K562 (cell line): ENCODE measurements around the gene CD68. TPM values are rescaled to one million over a fixed set of nuclear protein-coding genes. Genes with fewer than 3 reads are reported as not detected.
A peak's percentile ranks its signal among the peaks of the same experiment; 100 is the strongest.

ENCODE experiments used
- ATAC-seq: fragments of 200-7000 bp; cut with Tn5 transposase; 3 replicates; pipeline ENCODE4 v1.9.1; 2020; ENCODE audit warnings: moderate library complexity
- BruUV-seq: library from RNA; stranded (reverse); fragments of 400-500 nt; replicated peaks from 2 replicates; lab custom pipeline; 2021; lab: Mats Ljungman, UMichigan
- CTCF ChIA-PET: fragments of 300-600 bp; formaldehyde crosslinking; extraction: SDS; loops from one replicate; lab custom pipeline; 2021; ENCODE audit warnings: low intra/inter-chr PET ratio; lab: Yijun Ruan, JAX
- POLR2A ChIA-PET: fragments of 300-600, 350-650 bp; sonication (Branson Sonifier 250); formaldehyde crosslinking; extraction: SDS; loops from one replicate; lab custom pipeline; 2021; ENCODE audit warnings: antibody characterized with exemption, inconsistent platforms; lab: Yijun Ruan, JAX
- DNase-seq, 4 experiments: peaks; one replicate each; pipeline versions ENCODE4 v3.0.0 to v3.0.0-alpha.2; 2011 to 2018; ENCODE audit warnings: low spot score in 3 of 4, mixed read lengths in 3 of 4; ENCODE audit errors: extremely low read depth in 1 of 4
- FAIRE-seq: peaks from 2 replicates; lab custom pipeline; 2011; peaks lifted over from hg19 to GRCh38; lab: Jason Lieb, UNC
- H2AFZ ChIP-seq: 2 replicates; pipeline ENCODE4 v1.6.0; 2011; ENCODE audit warnings: low read depth, low read length, control low read depth, inconsistent platforms
- H3K27ac ChIP-seq: fragments of 200-600 bp; 3 replicates; pipeline ENCODE4 v1.8.0; 2011; ENCODE audit warnings: low read depth, mild to moderate bottlenecking, control low read depth, inconsistent platforms, low read length, moderate library complexity, mixed read lengths; ENCODE audit errors: extremely low read depth
- H3K27me3 ChIP-seq, 2 experiments: fragments of 300-600 bp in 1 of 2; 2 replicates in 1 of 2; 3 replicates in 1 of 2; pipeline versions ENCODE4 v1.6.0 to v1.8.0; 2011; ENCODE audit warnings: inconsistent platforms in 2 of 2, low read length in 2 of 2, mild to moderate bottlenecking in 1 of 2, mixed read lengths in 1 of 2, moderate library complexity in 1 of 2; ENCODE audit not compliant: control insufficient read depth in 2 of 2, insufficient read depth in 2 of 2
- H3K36me3 ChIP-seq: fragments of 300-600 bp; 3 replicates; pipeline ENCODE4 v1.8.0; 2011; ENCODE audit warnings: mild to moderate bottlenecking, low read length, inconsistent platforms; ENCODE audit not compliant: control insufficient read depth, insufficient read depth
- H3K4me1 ChIP-seq, 2 experiments: fragments of 200-600 bp in 1 of 2; replicated peaks in 1 of 2; 2 replicates in 1 of 2; 3 replicates in 1 of 2; pipeline versions ENCODE4 v1.5.1 to v1.8.0; 2011; ENCODE audit warnings: inconsistent platforms in 2 of 2, low read length in 2 of 2, mild to moderate bottlenecking in 1 of 2, mixed read lengths in 1 of 2, moderate library complexity in 1 of 2; ENCODE audit not compliant: control insufficient read depth in 2 of 2, insufficient read depth in 2 of 2
- H3K4me2 ChIP-seq: 2 replicates; pipeline ENCODE4 v1.6.1; 2011; ENCODE audit warnings: low read length, control low read depth, inconsistent platforms, mixed read lengths; ENCODE audit not compliant: insufficient read depth
- H3K4me3 ChIP-seq: fragments of 200-600 bp; sonication (generic), shearing (Covaris generic); 2 replicates; pipeline ENCODE4 v1.5.1; 2016; ENCODE audit warnings: control low read depth, inconsistent platforms
- H3K79me2 ChIP-seq: fragments of 200-600 bp; 3 replicates; pipeline ENCODE4 v1.8.0; 2011; ENCODE audit warnings: low read length, inconsistent platforms; ENCODE audit not compliant: control insufficient read depth, insufficient read depth
- H3K9ac ChIP-seq, 2 experiments: 2 replicates each; pipeline versions ENCODE4 v1.6.0 to v1.6.1; 2011; ENCODE audit warnings: low read depth in 2 of 2, low read length in 2 of 2, control low read depth in 1 of 2, inconsistent platforms in 1 of 2, mild to moderate bottlenecking in 1 of 2, mixed read lengths in 1 of 2; ENCODE audit not compliant: insufficient read depth in 1 of 2
- H3K9me1 ChIP-seq: one replicate; pipeline ENCODE4 v1.6.0; 2011; ENCODE audit warnings: inconsistent platforms, mild to moderate bottlenecking, low read length, moderate library complexity; ENCODE audit not compliant: control insufficient read depth, insufficient read depth
- H3K9me3 ChIP-seq: replicated peaks from 2 replicates; pipeline ENCODE4 v1.5.1; 2011; ENCODE audit warnings: low read depth, low read length, inconsistent platforms; ENCODE audit not compliant: control insufficient read depth, insufficient read depth
- H4K20me1 ChIP-seq: replicated peaks from 2 replicates; pipeline ENCODE4 v1.6.1; 2011; ENCODE audit warnings: low read length, inconsistent platforms, mixed read lengths; ENCODE audit not compliant: control insufficient read depth, insufficient read depth
- ZBTB8A ChIP-seq: fragments of 450-650 bp; IDR thresholded peaks from 2 replicates; pipeline ENCODE4 v1.6.1; 2018; ENCODE audit warnings: mild to moderate bottlenecking, moderate library complexity; ENCODE audit not compliant: partially characterized antibody
- ZFX ChIP-seq: sonication (generic); formaldehyde crosslinking; IDR thresholded peaks from 2 replicates; pipeline ENCODE4 v1.8.0; 2022; ENCODE audit warnings: mild to moderate bottlenecking, missing genetic modification reagents, moderate library complexity
- WGBS: fragments of 100-300 bp; shearing (Covaris generic); methylation state at CpG from one replicate; pipeline ENCODE4 v1.1.6; 2016; ENCODE audit warnings: low coverage, mixed read lengths; ENCODE audit not compliant: insufficient coverage; ENCODE audit errors: missing lambda C conversion rate; 5-methylcytosine and 5-hydroxymethylcytosine counted together
- in situ Hi-C: fragments of 300-500 bp; cut with MboI; formaldehyde crosslinking; loops from 4 replicates; pipeline ENCODE4 v1.15.0; 2018; ENCODE audit warnings: inconsistent platforms, mixed read lengths
- intact Hi-C: fragments of 100-400 bp; cut with micrococcal nuclease; formaldehyde crosslinking; loops from 2 replicates; pipeline ENCODE4 v1.14.2; 2022
- polyA plus RNA-seq, 8 experiments: library from polyadenylated mRNA; depleted of rRNA in 4 of 8; stranded (reverse) in 5 of 8; unstranded in 3 of 8; fragments of >200 nt; fragmentation: Nextera tagmentation in 2 of 8; fragmentation: Illumina TruSeq in 1 of 8; extraction: Ambion mirVana in 2 of 8; extraction: Trizol in 1 of 8; gene quantifications; 2 replicates each; pipeline versions ENCODE4 v1.2.1 to v1.2.3, GENCODE V29; 2011 to 2014; ENCODE audit warnings: inconsistent platforms in 1 of 8, missing spikeins in 1 of 8
- total RNA-seq, 7 experiments: library from RNA; depleted of rRNA in 6 of 7; stranded (reverse); fragments of >200 nt in 6 of 7; fragmentation: Illumina TruSeq in 2 of 7; extraction: Trizol in 2 of 7; gene quantifications; 2 replicates each; pipeline versions ENCODE4 v1.2.1 to v1.2.3, GENCODE V29; 2011 to 2021; ENCODE audit warnings: low replicate concordance in 1 of 7

The CD68 gene
- total and polyA plus RNA-seq, 9 of the 15 experiments (the other 6 are each of a cell fraction or from before 2014, with no cell fraction given) = 28.2 to 89.8 (median 37.7) TPM

DNA sequence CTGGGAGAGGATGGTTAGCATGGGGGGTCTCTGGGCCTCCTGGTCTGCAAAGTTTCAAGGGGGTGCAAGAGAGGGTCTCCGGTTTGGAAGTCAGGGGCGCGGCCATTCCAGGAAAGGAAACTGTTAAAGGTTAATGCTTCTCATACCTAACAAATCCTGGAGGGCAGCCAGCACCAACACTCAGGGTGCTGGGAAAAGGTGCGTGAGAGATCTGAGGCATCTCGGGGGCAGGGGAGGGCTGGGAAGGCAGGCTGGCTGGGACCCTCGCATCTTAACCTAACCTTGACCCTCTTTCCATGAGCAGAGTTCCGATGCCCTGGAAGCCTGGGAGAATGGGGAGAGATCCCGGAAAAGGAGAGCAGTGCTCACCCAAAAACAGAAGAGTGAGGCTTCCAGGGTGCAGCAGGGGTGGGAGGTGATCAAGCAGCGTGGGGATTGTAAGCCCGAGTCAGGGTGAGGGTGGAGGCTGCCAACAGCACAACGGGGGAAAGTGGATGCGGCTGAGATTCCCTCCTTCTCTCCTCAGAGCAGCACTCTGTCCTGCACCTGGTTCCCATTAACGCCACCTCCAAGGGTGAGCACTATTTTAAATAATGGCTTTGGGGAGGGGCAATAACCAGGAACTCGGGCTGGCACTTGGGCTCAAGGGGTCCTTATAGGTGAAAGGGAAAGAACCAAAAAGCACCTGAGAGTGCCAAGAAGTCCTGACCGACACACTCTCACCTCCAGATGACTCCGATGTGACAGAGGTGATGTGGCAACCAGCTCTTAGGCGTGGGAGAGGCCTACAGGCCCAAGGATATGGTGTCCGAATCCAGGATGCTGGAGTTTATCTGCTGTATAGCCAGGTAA, 19.9 kb upstream of the CD68 start:
- BruUV-seq = no TSS peak
- H3K4me2 ChIP-seq = peak overlapping the region; percentile 98; the same call in 1 of the 2 replicates
- peak overlapping the region; percentile 51; the same call in 1 of the 2 replicates for H2AFZ ChIP-seq
- DNase-seq (no peak), FAIRE-seq (no peak), ATAC-seq (no peak)
- TF ChIP-seq ZBTB8A (no peak), ZFX (CRISPR knock-in tag) (peak; percentile 69)
- no peak overlapping the region for H3K4me3 ChIP-seq
- no peaks in the 10 kb centered on the region for H3K27me3 ChIP-seq
- 61% methylated on average over 13 of the region's 18 CpGs for WGBS
- H3K4me1 ChIP-seq = peaks cover 10 to 52% of the 10 kb centered on the region in 2 experiments; a peak in 4 of 5 replicates
- peak overlapping the region; percentile 21 to 34; a peak in 1 of 4 replicates for H3K9ac ChIP-seq
- no peak overlapping the region for H3K27ac ChIP-seq
- H3K9me3 ChIP-seq = no peaks in the 10 kb centered on the region
- ChIA-PET POLR2A (interaction anchor here (0.8 to 1.5 kb wide), 8 partner anchors 11 to 74 kb away, joined by 3 to 9 read pairs (median 4); partner anchors contain the start of gene CD68), CTCF (interaction anchor here (1.9 to 2.3 kb wide), 2 partner anchors 45 to 203 kb away, joined by 9 to 16 read pairs; no protein-coding TSS in a partner anchor)
- H4K20me1 ChIP-seq = no peaks in the 10 kb centered on the region
- H3K9me1 ChIP-seq = no peaks in the 10 kb centered on the region
- in situ Hi-C loops (loop anchor here (10.0 to 25.0 kb wide), 2 partner anchors 205 to 522 kb away; partner anchors contain the start of genes KCTD11, SLC16A11, SLC16A13 and TMEM95), intact Hi-C loops (loop anchor here (2.0 to 5.0 kb wide), 2 partner anchors 75 to 202 kb away; partner anchors contain the start of genes POLR2A and TMEM95)
- peaks cover 33% of the 10 kb centered on the region for H3K79me2 ChIP-seq
- peaks cover 16% of the 10 kb centered on the region; the same call in 2 of the 3 replicates for H3K36me3 ChIP-seq
